Cerebellar nuclear complex (tissue), 1 donor: ENCODE measurements around the gene ANKRD66.
"Not testable (repeated sequence)": the region's sequence is repeated elsewhere in the genome, so short reads cannot be mapped to it uniquely, and the experiment has no call there.

ENCODE experiments used
- DNase-seq, 2 experiments: peaks; one replicate each; lab custom pipeline; 2025; lab: John Stamatoyannopoulos, UW

The ANKRD66 gene

GRCh38 chr6:46755865-46756264 is 9.1 kb downstream of the ANKRD66 start:
- DNase-seq, result no peak

- no peak for DNase-seq
These were observed 9.9 kb downstream of the ANKRD66 start for GRCh38 chr6:46756469-46757213.

GRCh38 chr6:46757214-46757596 is 10.5 kb downstream of the ANKRD66 start:
- no peak for DNase-seq

- no peak for DNase-seq
These were observed 12.4 kb downstream of the ANKRD66 start for GRCh38 chr6:46758960-46759753.

- no peak for DNase-seq
These were observed 14.2 kb downstream of the ANKRD66 start for GRCh38 chr6:46760925-46761324.

GRCh38 chr6:46763466-46763865 is 16.7 kb downstream of the ANKRD66 start:
- no peak for DNase-seq

- DNase-seq, result not testable (repeated sequence)
These were observed 17.5 kb downstream of the ANKRD66 start for GRCh38 chr6:46764280-46764679.

- DNase-seq, result no peak
These were observed 18.2 kb downstream of the ANKRD66 start for GRCh38 chr6:46764961-46765360.

GRCh38 chr6:46772016-46772415 is 25.3 kb downstream of the ANKRD66 start:
- no peak for DNase-seq

- no peak for DNase-seq
These were observed 26.0 kb downstream of the ANKRD66 start for GRCh38 chr6:46772762-46773161.

- no peak for DNase-seq
These were observed 26.6 kb downstream of the ANKRD66 start for GRCh38 chr6:46773201-46773855.

- DNase-seq, result not testable (repeated sequence)
These were observed 28.0 kb downstream of the ANKRD66 start for GRCh38 chr6:46774736-46775135.

GRCh38 chr6:46776070-46776712 is 29.5 kb downstream of the ANKRD66 start:
- DNase-seq, result no peak

GRCh38 chr6:46777476-46778346 is 31.0 kb downstream of the ANKRD66 start:
- DNase-seq, result no peak

- DNase-seq, result peak in 1 of 2 experiments; percentile 1
These were observed 35.0 kb downstream of the ANKRD66 start for GRCh38 chr6:46781478-46782378.

- DNase-seq, result no peak
These were observed 37.8 kb downstream of the ANKRD66 start for GRCh38 chr6:46784535-46784934.

GRCh38 chr6:46787871-46788540 is 41.3 kb downstream of the ANKRD66 start:
- no peak for DNase-seq

- no peak for DNase-seq
These were observed 42.1 kb downstream of the ANKRD66 start for GRCh38 chr6:46788791-46789190.
